ENCODE data around the gene FBLN2.

GRCh38 chr3:13673207-13673606 is 124.3 kb downstream of the FBLN2 start:
- TF ChIP-seq EP300 (IDR thresholded peaks at IDR 0.05; ENCODE audit: borderline replicate concordance in 1 of 2, control insufficient read depth in 1 of 2, low read depth in 2 of 2, low read length in 2 of 2) (no peak), EZH2 (IDR thresholded peaks at IDR 0.05; ENCODE audit: borderline replicate concordance, control insufficient read depth, low read depth, low read length) (no peak)

All from GM12878 (cell line).